Measurements from ENCODE around the gene ST14. TPM values are rescaled to one million over a fixed set of nuclear protein-coding genes. Genes with fewer than 3 reads are reported as not detected.

Gene ST14
- total RNA-seq, 1 donor = under 0.01 TPM

GRCh38 chr11:130150790-130151189 is 8.8 kb upstream of the ST14 start:
- no peak for DNase-seq (ENCODE audit: low read depth)
- TF ChIP-seq CTCF (IDR thresholded peaks at IDR 0.05; ENCODE audit: insufficient read depth, low read depth, low read length) = no peak
- H3K4me3 ChIP-seq (ENCODE audit: low read depth, low read length) = no peak overlapping the region

GRCh38 chr11:130151196-130151595 is 8.4 kb upstream of the ST14 start:
- no peak for DNase-seq (ENCODE audit: low read depth)
- TF ChIP-seq CTCF (IDR thresholded peaks at IDR 0.05; ENCODE audit: insufficient read depth, low read depth, low read length) = no peak
- H3K4me3 ChIP-seq (ENCODE audit: low read depth, low read length) = no peak overlapping the region

GRCh38 chr11:130156108-130157022 is 3.2 kb upstream of the ST14 start:
- no peak for DNase-seq (ENCODE audit: low read depth)
- no peak for TF ChIP-seq CTCF (IDR thresholded peaks at IDR 0.05; ENCODE audit: insufficient read depth, low read depth, low read length)
- no peak overlapping the region for H3K4me3 ChIP-seq (ENCODE audit: low read depth, low read length)

DNA sequence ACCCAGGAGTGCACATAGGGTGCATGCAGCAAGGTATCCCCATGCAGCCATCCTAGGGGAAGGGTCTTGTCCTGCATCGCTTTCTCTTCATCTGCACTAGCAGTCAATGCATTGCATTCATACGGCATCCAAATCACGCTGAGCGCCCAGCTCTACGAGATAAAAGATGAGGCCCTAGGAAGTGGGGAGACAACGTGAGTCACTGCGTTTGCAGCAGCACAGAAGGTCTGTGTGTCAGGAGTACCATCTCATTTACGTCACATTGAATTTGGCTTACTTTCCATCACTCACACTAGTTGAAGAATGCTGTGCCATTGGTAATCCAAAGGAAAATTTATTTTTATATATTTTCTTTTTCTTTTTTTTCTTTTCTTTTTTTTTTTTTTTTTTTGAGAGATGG is 2.5 kb upstream of the ST14 start:
- DNase-seq (ENCODE audit: low read depth) = no peak
- H3K4me3 ChIP-seq (ENCODE audit: low read depth, low read length) = no peak overlapping the region
- TF ChIP-seq CTCF (IDR thresholded peaks at IDR 0.05; ENCODE audit: insufficient read depth, low read depth, low read length) = no peak

GRCh38 chr11:130157840-130158239 is 1.7 kb upstream of the ST14 start:
- no peak overlapping the region for H3K4me3 ChIP-seq (ENCODE audit: low read depth, low read length)
- DNase-seq (ENCODE audit: low read depth) = no peak
- no peak for TF ChIP-seq CTCF (IDR thresholded peaks at IDR 0.05; ENCODE audit: insufficient read depth, low read depth, low read length)

DNA sequence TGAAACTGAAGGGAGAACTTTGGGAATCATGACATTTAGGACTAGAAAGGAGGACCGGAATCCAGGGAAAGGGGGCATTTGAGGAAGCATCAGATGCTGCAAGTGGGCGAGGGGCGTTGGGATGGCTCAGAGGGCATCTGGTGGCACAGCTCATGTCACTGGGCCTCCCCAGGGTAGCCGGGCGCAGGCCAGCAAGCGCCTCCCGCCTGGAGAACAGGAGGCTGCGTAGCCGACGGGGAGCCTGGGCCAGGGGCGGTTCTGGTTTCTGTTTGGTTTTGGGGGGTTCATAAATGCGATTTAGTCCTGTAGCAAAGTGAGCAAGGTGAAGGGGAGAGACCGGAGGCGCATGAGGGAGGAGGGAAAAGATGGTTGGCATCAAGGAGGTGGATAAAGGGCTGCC is 443 bp upstream of the ST14 start:
- H3K4me3 ChIP-seq (ENCODE audit: low read depth, low read length) = no peak overlapping the region
- no peak for DNase-seq (ENCODE audit: low read depth)
- no peak for TF ChIP-seq CTCF (IDR thresholded peaks at IDR 0.05; ENCODE audit: insufficient read depth, low read depth, low read length)

Data from fibroblast of villous mesenchyme (primary cell).